Measurements from ENCODE around the gene NPIPA8.
"Not testable (repeated sequence)": the region's sequence is repeated elsewhere in the genome, so short reads cannot be mapped to it uniquely, and the experiment has no call there.

NPIPA8 gene

GRCh38 chr16:18336636-18337035 lies at the start of gene NPIPA8:
Gene NPIPA8, minus strand, starts transcription at chr16:18336736. Its CDS starts 4,074 bp downstream, at chr16:18332662.
- not testable (repeated sequence) for H3K27ac ChIP-seq; DNase-seq (ENCODE audit: low read depth, low spot score)

- H3K27ac ChIP-seq, result not testable (repeated sequence)
Measured at GRCh38 chr16:18385285-18385684, 48.7 kb upstream of the NPIPA8 start.

GRCh38 chr16:18384869-18385268 lies 48.3 kb upstream of the NPIPA8 start:
- not testable (repeated sequence) for DNase-seq (ENCODE audit: low read depth, low spot score); H3K27ac ChIP-seq

More at GRCh38 chr16:18385285-18385684, 48.7 kb upstream of the NPIPA8 start:
- DNase-seq (ENCODE audit: low read depth, low spot score), result not testable (repeated sequence)

DNA sequence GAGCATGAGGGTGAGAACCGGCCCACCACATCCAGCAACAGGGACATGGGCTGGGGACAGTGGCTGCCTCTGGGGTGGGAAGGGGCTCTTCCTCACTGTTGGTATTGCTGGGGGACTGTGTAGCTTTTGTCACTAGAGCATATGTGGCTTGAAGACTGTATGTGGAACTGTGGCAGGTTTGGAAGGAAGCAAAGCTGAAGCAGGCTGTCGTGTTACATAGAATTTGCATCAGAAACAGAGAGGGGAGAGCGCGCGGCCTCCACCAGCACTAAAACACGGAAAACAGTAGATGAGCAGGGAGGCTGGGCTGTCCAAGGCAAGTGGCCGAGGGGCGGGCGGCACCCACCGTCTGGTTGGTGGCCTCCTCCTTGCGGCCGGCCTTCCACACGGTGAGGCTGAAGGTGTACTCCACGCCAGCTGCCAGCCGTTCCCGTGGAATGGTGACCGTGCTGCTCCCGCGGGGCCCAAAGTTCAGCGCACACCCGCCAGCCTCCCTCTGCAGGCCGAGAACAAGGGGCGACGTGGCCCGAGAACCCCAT lies 47.6 kb upstream of the NPIPA8 start:
- DNase-seq (ENCODE audit: low read depth, low spot score); H3K27ac ChIP-seq: not testable (repeated sequence)

DNA sequence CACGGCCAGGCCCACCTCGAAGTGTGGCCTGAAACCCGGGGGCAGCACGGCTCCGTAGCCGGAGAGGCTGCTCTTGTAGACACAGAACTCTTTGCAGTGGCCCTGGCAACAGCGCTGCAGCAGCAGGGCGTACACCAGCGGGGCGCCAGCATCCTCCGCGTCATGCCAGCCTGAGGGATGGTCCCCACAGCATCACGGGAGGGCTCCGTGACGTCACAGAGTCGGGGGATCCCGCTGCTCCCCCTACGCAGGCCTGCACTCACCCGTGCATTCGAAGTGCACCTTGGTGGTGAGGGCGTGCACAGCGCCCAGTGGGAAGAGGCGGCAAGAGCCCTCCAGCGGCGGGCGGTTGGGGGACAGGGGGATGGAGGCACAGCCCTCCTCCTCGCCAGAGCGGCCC lies 46.2 kb upstream of the NPIPA8 start:
- not testable (repeated sequence) for H3K27ac ChIP-seq

DNA sequence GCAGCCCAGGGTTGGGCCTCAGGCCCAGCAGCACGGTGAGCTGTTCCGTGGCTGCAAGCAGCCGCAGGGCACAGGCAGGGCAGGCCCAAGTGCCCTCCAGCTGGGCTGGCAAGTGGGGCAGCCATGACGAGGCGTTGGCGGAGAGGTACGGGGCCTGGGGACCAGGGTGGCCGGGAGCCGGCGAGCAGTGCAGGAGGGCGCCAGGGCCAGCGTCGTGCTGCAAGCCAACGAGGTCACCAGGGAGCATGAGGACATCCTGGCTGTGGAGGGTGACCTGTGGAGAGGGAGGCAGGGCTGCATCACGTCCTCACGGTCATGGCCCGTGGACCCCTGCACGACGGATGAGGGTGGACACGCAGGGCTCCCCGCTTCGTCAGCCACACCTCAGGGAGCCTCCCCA lies 11.2 kb upstream of the NPIPA8 start:
- not testable (repeated sequence) for DNase-seq (ENCODE audit: low read depth, low spot score); H3K27ac ChIP-seq

More for the DNA sequence above, 46.2 kb upstream of the NPIPA8 start:
- not testable (repeated sequence) for DNase-seq (ENCODE audit: low read depth, low spot score)

- not testable (repeated sequence) for DNase-seq (ENCODE audit: low read depth, low spot score); H3K27ac ChIP-seq
Measured at GRCh38 chr16:18346993-18347392, 10.5 kb upstream of the NPIPA8 start.

DNA sequence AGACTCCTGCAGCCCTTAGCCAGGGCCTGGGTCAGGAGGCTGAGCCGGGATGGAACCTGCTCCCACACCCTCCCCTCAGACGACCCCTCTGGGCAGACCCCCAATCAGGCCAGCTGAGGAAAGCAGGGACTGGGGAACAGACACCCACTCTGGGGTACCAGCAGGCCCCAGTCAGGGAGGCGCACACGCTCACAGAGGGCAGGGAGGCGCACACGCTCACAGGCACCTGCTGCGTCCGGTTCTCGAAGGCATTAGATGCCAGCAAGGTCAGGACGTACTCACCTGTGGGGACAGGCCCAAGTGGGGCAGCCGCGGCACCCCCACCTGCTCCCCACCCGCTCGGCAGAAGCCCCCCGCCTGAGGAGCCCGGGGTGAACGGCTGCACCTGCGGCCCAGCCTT lies 8.1 kb upstream of the NPIPA8 start:
- not testable (repeated sequence) for H3K27ac ChIP-seq; DNase-seq (ENCODE audit: low read depth, low spot score)

- DNase-seq (ENCODE audit: low read depth, low spot score); H3K27ac ChIP-seq: not testable (repeated sequence)
Measured at GRCh38 chr16:18341986-18342385, 5.5 kb upstream of the NPIPA8 start.

- not testable (repeated sequence) for DNase-seq (ENCODE audit: low read depth, low spot score); H3K27ac ChIP-seq
Measured at GRCh38 chr16:18341417-18341960, 5.0 kb upstream of the NPIPA8 start.

GRCh38 chr16:18339210-18339609 lies 2.7 kb upstream of the NPIPA8 start:
- not testable (repeated sequence) for H3K27ac ChIP-seq

DNA sequence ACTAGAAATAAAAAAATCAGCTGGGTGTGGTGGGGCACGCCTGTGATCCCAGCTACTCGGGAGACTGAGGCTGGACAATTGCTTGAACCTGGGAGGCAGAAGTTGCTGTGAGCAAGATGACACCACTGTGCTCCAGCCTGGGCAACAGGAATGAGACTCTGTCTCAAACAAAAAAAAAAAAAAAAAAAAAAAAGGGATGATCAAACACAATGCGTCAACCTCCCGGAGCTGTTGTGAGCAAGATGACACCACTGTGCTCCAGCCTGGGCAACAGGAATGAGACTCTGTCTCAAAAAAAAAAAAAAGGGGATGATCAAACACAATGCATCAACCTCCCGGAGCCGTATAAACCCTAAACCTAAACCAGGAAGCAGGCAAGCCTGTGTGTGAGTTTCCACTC lies 24.7 kb downstream of the NPIPA8 start:
- not testable (repeated sequence) for H3K27ac ChIP-seq

More at GRCh38 chr16:18339210-18339609, 2.7 kb upstream of the NPIPA8 start:
- DNase-seq (ENCODE audit: low read depth, low spot score), result not testable (repeated sequence)

GRCh38 chr16:18309159-18309558 lies 27.4 kb downstream of the NPIPA8 start:
- not testable (repeated sequence) for DNase-seq (ENCODE audit: low read depth, low spot score); H3K27ac ChIP-seq

More for the DNA sequence above, 24.7 kb downstream of the NPIPA8 start:
- not testable (repeated sequence) for DNase-seq (ENCODE audit: low read depth, low spot score)

DNA sequence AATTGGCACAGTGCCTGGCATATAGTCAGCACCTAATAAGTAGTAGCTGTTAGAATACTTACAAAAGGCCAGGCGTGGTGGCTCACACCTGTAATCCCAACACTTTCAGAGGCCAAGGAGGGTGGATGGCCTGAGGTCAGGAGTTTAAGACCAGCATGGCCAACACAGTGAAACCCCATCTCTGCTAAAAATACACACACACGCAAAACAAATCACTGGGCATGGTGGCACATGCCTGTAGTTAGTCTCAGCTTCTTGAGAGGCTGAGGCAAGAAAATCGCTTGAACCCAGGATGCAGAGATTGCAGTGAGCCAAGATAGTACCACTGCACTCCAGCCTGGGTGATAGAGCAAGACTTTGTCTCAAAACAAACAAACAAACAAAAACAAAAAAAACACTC lies 29.3 kb downstream of the NPIPA8 start:
- not testable (repeated sequence) for H3K27ac ChIP-seq; DNase-seq (ENCODE audit: low read depth, low spot score)

DNA sequence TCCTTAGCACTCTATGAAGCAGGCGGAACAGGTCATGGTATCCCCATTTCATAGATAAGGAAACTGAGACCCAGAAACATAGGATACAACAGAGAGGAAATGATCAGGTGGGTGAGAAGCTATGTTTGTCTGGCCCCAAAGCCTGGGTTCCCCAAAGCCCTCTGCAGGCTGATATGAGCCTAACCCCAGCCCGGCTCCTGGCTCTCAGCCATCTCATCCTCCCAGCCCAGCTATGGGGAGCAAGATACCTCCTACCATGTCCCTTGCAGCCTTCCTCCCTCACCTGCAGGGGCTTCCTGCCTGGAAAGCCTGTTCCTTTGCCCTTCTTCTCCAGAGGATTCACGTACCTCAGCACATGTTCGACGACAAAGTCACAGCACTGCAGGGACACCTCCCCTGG lies 30.5 kb downstream of the NPIPA8 start:
- H3K27ac ChIP-seq; DNase-seq (ENCODE audit: low read depth, low spot score): not testable (repeated sequence)

DNA sequence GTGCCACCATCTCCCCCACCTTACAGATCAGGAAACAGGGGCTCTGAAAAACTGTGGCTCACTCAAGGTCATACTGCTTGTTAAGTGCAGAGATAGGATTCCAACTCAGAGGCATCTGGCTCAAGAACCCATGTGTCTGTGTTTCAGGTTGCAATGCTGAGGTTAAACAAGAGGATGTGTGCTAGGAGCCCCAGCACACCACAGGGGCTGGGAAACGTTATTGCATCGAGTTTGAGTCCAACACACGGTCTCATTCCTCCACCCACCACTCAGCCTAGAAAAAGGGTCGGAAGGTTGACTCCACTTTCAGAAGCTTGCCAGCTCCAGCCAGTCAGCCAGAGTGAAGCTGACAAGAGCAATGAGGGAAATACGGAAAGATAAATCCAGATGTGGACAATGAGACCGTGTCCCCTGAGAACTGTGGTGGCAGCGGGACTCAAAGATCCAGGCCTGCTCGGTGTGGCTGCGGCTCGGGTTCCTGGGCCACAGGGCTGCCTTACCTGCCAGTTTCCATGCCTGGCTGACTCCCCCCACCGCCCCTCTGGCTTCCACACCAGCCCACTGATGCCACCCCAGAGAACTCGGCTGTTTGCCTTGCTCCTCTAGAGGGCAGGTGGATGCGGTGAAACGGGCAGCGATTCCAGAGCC lies 33.4 kb downstream of the NPIPA8 start:
- H3K27ac ChIP-seq; DNase-seq (ENCODE audit: low read depth, low spot score): not testable (repeated sequence)

DNA sequence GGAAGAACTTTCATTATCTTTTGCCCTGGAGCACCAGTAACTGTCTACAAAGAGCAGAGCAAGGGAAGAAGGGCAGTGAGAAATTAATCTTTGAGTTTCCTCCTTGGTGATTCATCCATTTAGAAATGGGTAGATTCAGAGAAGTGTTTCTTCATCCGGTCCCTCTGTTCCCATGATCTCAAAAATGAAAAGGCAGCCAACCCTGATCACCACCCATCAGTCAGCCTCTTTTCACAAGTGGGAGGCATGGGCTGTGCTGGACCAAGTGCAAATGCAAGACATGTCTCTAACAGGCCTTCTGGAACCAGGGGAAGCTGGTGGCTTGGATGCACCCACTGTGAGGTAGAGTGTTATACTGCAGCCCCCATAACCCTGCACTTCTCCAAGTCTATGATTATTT lies 38.8 kb downstream of the NPIPA8 start:
- not testable (repeated sequence) for DNase-seq (ENCODE audit: low read depth, low spot score)

GRCh38 chr16:18296931-18297330 lies 39.6 kb downstream of the NPIPA8 start:
- not testable (repeated sequence) for H3K27ac ChIP-seq; DNase-seq (ENCODE audit: low read depth, low spot score)

More for the DNA sequence above, 38.8 kb downstream of the NPIPA8 start:
- H3K27ac ChIP-seq, result not testable (repeated sequence)

DNA sequence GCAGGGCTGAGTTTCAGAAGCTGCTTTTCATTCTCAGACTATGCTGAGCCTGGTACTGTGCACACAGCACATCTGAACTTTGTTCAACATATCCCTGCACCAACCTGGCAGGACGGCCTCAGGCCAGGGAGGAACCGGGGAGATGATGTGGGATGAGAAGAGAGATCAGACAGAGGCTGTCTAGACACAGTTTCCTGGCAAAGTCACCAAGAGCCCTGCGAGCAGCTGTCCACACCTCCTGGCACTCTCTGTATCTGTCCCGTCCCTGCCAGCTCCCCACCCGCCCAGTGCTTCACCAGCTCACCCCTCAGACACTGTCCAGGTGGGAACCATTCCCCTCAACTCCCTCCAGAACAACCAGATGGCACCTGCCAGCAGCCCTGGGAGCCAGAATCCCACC lies 42.2 kb downstream of the NPIPA8 start:
- DNase-seq (ENCODE audit: low read depth, low spot score); H3K27ac ChIP-seq: not testable (repeated sequence)

GRCh38 chr16:18293337-18293956 lies 43.1 kb downstream of the NPIPA8 start:
- not testable (repeated sequence) for DNase-seq (ENCODE audit: low read depth, low spot score); H3K27ac ChIP-seq

- DNase-seq (ENCODE audit: low read depth, low spot score), result not testable (repeated sequence)
Measured at GRCh38 chr16:18290959-18291358, 45.6 kb downstream of the NPIPA8 start.

More at GRCh38 chr16:18290959-18291358, 45.6 kb downstream of the NPIPA8 start:
- not testable (repeated sequence) for H3K27ac ChIP-seq

All from epithelial cell of prostate (primary cell).